HG03108 (cell line): Measurements from ENCODE around the gene KRTCAP2.
A peak's percentile ranks its signal among the peaks of the same experiment; 100 is the strongest.

Experiments used
- ATAC-seq: cut with Tn5 transposase; IDR thresholded peaks from one replicate; pipeline ENCODE4 v1.9.1; 2021; ENCODE audit warnings: moderate library complexity; ENCODE audit not compliant: unreplicated experiment

KRTCAP2 gene

GRCh38 chr1:155184835-155185782 is 12.0 kb upstream of the KRTCAP2 start:
- ATAC-seq: peak; percentile 84

DNA sequence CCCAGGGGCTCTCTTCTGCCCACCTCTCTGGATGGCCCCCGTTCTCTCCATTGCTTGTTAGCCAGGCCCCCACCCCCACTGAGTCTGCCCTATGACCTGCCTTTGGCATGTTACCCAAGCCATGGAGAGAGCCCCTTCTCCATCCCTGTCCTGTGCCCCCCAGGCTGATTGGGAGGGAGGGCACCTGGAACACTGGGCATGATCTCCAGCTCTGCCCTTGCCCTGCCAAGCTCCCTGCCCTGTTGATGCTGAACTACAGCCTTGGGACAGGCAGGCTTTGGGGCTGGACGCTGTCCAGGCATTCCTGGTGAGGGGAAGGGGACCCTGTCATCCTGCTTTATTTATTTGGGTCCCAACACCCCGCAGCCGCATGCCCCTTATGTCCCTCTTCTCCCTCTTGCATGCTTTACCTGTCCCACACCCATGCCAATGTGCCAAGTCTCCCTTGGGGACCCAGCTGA is 11.3 kb upstream of the KRTCAP2 start:
- ATAC-seq: no peak

DNA sequence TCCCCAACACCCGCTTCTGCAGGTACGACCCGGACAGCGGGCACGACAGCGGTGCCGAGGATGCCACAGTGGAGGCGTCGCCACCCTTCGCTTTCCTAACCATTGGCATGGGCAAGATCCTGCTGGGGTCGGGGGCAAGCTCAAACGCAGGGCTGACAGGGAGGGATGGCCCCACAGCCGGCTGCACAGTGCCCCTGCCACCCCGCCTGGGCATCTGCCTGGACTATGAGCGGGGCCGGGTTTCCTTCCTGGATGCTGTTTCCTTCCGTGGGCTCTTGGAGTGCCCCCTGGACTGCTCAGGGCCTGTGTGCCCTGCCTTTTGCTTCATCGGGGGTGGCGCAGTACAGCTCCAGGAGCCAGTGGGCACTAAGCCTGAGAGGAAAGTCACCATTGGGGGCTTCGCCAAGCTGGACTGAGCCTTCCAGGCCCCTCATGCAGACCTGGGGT is 10.7 kb upstream of the KRTCAP2 start:
- no peak for ATAC-seq

GRCh38 chr1:155182052-155182550 is 9.0 kb upstream of the KRTCAP2 start:
- no peak for ATAC-seq

DNA sequence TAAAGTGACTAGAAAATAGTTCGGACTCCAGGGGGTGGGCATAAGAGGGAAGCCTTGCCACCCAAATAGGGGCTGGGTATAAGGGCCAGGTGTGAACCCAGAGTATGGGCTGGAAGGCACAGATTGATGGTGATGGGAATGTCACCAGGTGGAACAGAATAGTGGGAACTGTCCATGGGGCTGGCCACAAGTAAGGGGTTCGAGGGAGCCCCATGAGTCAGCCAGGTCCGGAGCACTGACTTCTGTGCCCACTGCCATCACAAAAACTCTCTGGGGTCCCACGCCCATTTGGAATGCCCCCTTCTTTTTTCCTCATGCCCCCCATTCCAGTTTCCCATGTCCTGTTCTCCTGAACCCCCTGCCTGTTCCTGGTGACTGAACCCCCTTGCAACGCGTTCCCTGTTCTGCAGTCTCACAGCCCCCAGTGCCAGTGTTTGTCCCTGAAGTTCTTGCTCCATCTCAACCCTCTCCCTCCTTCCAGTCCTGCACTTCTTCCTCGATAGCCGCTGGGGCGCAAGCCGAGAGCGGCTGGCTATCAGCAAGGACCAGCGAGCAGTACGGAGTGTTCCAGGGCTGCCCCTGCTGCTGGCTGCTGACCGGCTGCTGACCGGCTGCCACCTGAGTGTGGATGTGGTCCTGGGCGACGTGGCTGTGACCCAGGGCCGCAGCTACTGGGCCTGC is 8.4 kb upstream of the KRTCAP2 start:
- no peak for ATAC-seq

- no peak for ATAC-seq
Measured at GRCh38 chr1:155179112-155180031, 6.3 kb upstream of the KRTCAP2 start.

DNA sequence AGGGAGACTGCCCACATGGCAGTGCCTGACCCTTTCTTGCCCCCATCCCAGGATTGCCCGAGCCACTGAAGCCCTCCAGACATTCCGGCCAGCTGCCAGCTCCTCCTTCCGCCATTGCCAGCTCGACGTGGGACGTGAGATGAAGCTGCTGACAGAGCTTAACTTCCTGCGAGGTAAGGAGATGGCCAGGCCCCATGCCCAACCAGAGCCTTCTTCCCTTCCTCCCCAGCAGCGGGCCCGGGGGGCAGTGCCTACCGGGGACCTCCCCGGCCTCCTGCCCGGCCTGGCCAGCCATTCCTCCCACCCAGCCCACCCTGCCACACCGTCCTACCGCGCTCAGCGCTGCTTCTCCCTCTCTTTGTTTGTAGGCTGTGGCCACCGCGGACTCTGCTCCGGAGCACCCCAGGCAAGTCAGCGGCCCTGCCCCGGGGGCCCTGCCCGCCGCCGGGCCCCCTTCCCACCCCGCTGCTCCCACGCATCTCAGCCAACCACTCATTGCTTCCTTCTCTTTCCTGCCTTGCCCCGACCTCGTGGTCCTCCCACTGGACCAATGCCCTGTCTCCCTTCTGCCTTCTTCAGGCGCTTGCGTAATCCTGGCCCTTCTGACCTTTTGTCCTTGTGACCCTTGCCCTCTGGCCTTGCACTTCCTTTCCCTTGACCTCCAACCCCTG is 5.5 kb upstream of the KRTCAP2 start:
- no peak for ATAC-seq

- ATAC-seq: no peak
Measured at GRCh38 chr1:155177918-155178281, 4.8 kb upstream of the KRTCAP2 start.

DNA sequence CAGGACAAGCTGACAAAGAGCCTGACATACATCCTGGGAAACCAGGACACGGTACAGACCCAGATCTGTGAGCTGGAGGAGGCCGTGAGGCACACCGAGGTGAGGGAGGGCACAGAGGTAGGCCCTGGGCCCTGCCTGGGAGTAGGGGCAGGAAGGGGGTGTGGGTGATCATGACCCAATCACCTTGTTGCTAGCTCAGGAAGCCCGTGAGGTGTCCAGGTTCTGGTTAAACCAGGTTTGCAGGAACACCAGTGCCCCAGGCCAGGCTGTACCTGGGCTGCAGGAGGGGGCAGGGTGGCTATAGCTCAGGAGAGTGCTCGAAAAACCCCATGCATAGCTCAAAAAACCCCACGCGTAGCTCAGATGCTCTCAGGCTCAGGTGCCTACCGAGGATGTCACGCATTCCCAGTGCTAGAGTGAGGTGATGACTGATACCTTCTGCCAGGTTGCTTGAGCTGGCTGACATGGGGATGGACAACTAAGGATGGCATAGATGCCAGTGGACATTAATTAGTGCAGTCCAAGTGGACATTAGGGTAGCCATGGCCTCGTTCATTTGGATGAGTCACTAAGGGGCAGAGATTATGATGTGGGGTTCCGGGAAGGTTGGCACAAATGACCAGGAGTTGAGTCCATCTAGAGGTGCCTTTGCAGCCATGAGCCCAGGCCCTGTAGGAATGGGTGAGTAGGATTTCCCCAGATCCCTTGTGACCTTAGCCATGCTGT is 4.3 kb upstream of the KRTCAP2 start:
- ATAC-seq: no peak

GRCh38 chr1:155176544-155177071 is 3.5 kb upstream of the KRTCAP2 start:
- ATAC-seq: no peak

DNA sequence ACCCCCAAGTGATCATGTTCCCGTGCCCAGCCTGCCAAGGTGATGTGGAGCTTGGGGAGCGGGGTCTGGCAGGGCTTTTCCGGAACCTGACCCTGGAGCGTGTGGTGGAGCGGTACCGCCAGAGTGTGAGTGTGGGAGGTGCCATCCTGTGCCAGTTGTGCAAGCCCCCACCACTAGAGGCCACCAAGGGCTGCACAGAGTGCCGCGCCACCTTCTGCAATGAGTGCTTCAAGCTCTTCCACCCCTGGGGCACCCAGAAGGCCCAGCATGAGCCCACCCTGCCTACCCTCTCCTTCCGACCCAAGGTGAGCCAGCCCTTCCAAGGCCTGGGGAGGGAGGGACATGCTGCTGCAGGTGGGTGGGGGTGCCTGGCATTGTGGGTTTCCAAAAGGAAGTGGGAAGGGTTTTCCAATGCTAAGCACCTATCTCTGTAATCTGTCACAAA is 2.8 kb upstream of the KRTCAP2 start:
- no peak for ATAC-seq

DNA sequence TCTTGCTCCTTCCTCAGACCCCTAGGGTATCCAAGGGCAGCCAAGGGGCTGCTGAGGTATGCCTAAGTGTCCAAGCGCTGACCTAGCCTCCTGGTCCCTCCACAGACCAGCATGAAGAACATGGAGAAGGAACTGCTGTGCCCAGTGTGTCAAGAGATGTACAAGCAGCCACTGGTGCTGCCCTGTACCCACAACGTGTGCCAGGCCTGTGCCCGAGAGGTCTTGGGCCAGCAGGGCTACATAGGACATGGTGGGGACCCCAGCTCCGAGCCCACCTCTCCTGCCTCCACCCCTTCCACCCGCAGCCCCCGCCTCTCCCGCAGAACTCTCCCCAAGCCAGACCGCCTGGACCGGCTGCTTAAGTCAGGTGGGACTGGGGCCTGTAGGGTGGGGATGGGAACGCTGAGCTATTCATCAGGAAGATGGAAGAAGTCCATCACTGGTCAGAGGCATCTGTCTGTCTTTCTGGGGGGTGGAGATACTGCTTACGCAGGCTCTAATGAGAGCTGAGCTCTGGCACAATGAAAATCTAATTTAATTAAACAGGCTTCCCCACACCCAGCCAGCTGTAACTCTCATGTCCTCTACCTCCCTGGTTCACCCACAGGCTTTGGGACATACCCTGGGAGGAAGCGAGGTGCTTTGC is 2.3 kb upstream of the KRTCAP2 start:
- ATAC-seq: no peak

DNA sequence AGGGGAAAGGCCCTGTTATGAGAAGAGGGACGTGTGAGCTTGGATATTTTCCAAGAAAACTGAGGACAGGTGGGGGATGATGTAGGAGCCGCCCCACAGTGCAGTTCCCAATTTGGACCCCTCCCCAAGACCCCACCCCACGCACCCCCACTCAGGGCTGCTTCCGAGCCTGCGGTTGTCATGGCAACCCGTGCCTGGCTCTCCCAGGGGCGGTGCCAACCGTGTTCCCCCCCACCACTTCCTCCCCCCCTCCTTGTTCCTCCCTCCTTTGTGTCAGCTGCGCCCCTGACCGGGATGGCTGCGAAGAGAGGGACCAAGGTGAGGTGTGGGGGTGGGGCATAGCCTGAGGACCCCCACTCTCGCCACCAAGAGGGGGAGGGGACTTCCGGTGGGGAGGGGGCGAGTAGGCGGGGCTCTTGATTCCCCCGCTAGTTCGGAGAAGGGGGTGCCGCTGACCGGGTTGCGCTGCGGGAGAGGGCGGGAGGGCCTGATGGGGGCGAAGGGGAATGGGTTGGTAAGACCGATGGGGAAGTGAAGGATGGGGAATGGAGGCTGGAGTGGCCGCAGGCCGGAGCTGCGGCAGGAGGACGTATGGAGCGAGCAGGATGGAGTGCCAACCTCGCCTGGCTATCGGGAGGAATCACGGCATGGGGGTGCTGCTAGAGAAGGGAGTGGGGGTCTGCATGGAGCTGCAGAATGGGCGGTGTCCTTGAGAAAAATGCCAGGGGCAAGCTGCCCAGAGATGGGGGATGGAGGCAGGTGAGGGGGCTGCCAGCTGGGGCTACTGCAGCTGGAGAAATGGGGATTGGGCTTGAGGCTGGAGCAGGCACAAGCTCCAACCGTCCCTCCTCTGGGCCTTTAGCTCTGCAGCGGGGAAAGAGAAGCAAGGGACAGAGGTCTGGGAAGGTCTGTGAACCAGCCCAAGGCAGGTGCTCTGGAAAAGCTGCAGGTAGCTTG is 1.5 kb upstream of the KRTCAP2 start:
- ATAC-seq: no peak

DNA sequence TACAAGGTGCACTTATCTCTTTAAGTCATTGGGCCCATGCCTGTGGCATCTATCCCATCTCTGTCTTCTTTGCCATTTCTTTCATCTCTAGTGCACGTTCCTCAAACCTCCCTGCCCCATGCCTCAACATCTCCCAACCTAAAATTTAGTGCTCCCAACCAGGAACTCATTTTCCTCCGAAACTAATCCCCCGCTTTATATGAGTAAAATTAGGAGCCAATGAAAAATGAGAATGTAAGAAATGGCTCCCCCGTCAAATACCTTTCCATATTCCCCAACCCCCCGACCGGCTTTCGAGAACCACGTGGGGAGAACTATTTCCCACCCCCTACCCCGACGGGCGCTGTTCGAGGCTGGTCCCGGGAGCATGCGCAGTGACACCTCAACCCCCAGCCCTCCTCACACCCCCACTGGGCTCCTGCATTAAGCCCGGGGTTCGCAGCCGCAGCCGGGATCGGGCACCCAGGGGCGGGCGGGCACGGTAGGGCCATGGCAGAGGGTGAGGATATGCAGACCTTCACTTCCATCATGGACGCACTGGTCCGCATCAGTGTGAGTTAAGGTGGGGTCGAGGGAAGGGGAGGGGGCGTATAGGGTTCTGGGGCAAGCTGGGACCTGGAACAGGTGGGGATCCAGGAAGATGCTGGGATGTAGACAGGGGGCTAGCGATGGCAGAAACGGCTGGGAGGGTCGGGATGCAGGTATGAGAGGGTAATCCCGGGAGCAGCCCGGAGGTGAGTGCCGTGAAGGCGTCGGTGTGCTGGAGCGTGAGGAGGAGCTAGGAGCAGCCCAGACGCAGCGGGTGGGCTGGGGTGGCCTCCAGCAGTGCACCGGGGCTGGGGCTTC is 597 bp upstream of the KRTCAP2 start, which contains the start of gene TRIM46:
TRIM46 (plus strand) TSS at position 372 of the 846 bp plus-strand sequence; CDS start at position 490, 118 bp downstream.
- ATAC-seq: no peak

- ATAC-seq: no peak
Measured at GRCh38 chr1:155171836-155172731, 1.0 kb downstream of the KRTCAP2 start.

DNA sequence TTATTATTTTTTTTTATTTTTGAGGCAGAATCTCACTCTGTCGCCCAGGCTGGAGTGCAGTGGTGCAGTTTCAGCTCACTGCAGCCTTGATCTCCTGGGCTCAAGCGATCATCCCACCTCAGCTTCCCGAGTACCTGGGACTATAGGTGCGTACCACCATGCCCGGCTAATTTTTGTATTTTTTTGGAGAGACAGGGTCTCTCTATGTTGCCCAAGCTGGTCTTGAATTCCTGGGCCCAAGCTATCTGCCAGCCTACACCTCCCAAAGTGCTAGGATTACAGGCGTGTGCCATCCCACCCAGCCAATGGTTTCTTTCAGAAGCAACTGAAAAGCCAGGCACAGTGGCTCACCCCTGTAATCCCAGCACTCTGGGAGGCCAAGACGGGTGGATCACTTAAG is 2.3 kb downstream of the KRTCAP2 start:
- ATAC-seq: no peak
